HepG2 (cell line): ENCODE results near the gene MYD88. TPM values are rescaled to one million over a fixed set of nuclear protein-coding genes. Genes with fewer than 3 reads are reported as not detected.

Source experiments
- ATAC-seq: fragments of 200-7000 bp; cut with Tn5 transposase; 3 replicates; pipeline ENCODE4 v1.9.1; 2020; ENCODE audit warnings: mild to moderate bottlenecking, moderate library complexity
- BruUV-seq: library from RNA; stranded (reverse); fragments of 400-500 nt; replicated peaks from 2 replicates; lab custom pipeline; 2021; lab: Mats Ljungman, UMichigan
- CTCF ChIA-PET: fragments of 300-600 bp; formaldehyde crosslinking; extraction: SDS; loops from one replicate; lab custom pipeline; 2021; ENCODE audit warnings: low total read pairs, inconsistent platforms, low intra/inter-chr PET ratio; lab: Yijun Ruan, JAX
- POLR2A ChIA-PET: fragments of 350-600 bp; sonication (Branson Sonifier 250); formaldehyde crosslinking; loops from one replicate; lab custom pipeline; 2020; ENCODE audit warnings: antibody characterized with exemption, inconsistent platforms; lab: Yijun Ruan, JAX
- DNase-seq: peaks from one replicate; pipeline ENCODE4 v3.0.0-alpha.2; 2015; ENCODE audit warnings: low spot score
- FAIRE-seq: peaks from 3 replicates; lab custom pipeline; 2011; peaks lifted over from hg19 to GRCh38; lab: Jason Lieb, UNC
- H2AFZ ChIP-seq: one replicate; pipeline ENCODE4 v1.6.1; 2011; ENCODE audit warnings: low read length, inconsistent platforms
- H3K27ac ChIP-seq: fragments of 300-600 bp; 3 replicates; pipeline ENCODE4 v1.8.0; 2011; ENCODE audit warnings: mixed run types, mild to moderate bottlenecking, mixed read lengths, low read length, inconsistent platforms; ENCODE audit not compliant: insufficient read depth; ENCODE audit errors: extremely low read length
- H3K27me3 ChIP-seq, 2 experiments: fragments of 200-600 bp in 1 of 2; 2 replicates in 1 of 2; 3 replicates in 1 of 2; pipeline versions ENCODE4 v1.6.0 to v1.8.0; 2011; ENCODE audit warnings: low read length in 2 of 2, mild to moderate bottlenecking in 2 of 2, moderate library complexity in 2 of 2, inconsistent platforms in 1 of 2; ENCODE audit not compliant: insufficient read depth in 2 of 2, control insufficient read depth in 1 of 2
- H3K36me3 ChIP-seq, 2 experiments: fragments of 200-600 bp in 1 of 2; replicated peaks in 1 of 2; 2 replicates in 1 of 2; 3 replicates in 1 of 2; pipeline versions ENCODE4 v1.5.1 to v1.8.0; 2011; ENCODE audit warnings: low read length in 2 of 2, inconsistent platforms in 1 of 2; ENCODE audit not compliant: insufficient read depth in 2 of 2, control insufficient read depth in 1 of 2
- H3K4me1 ChIP-seq: 2 replicates; pipeline ENCODE4 v1.5.1; 2012; ENCODE audit warnings: low read length, inconsistent platforms; ENCODE audit not compliant: insufficient read depth
- H3K4me2 ChIP-seq: 2 replicates; pipeline ENCODE4 v1.6.0; 2011; ENCODE audit warnings: low read depth, low read length, inconsistent platforms
- H3K4me3 ChIP-seq, 3 experiments: fragments of 200-600 bp in 1 of 3; sonication (generic), shearing (Covaris generic) in 1 of 3; replicated peaks in 1 of 3; 2 replicates each; pipeline ENCODE4 v1.5.1; 2011 to 2016; ENCODE audit warnings: low read length in 3 of 3, inconsistent platforms in 2 of 3, low read depth in 2 of 3, mild to moderate bottlenecking in 2 of 3, control low read depth in 1 of 3, mixed read lengths in 1 of 3; ENCODE audit not compliant: insufficient read depth in 1 of 3
- H3K79me2 ChIP-seq: one replicate; pipeline ENCODE4 v1.6.1; 2011; ENCODE audit warnings: low read length, inconsistent platforms; ENCODE audit not compliant: insufficient read depth
- H3K9ac ChIP-seq: 2 replicates; pipeline ENCODE4 v1.6.0; 2011; ENCODE audit warnings: mild to moderate bottlenecking, low read depth, low read length, inconsistent platforms; ENCODE audit not compliant: insufficient read depth
- H3K9me3 ChIP-seq: 2 replicates; pipeline ENCODE4 v1.5.1; 2012; ENCODE audit warnings: mild to moderate bottlenecking, low read length
- H4K20me1 ChIP-seq: 2 replicates; pipeline ENCODE4 v1.6.0; 2011; ENCODE audit warnings: inconsistent platforms, mild to moderate bottlenecking, low read length, moderate library complexity; ENCODE audit not compliant: insufficient read depth
- NFIB ChIP-seq: sonication (generic); formaldehyde crosslinking; IDR thresholded peaks from 2 replicates; pipeline ENCODE4 v1.9.0; 2021; ENCODE audit warnings: missing genetic modification reagents, mild to moderate bottlenecking, borderline replicate concordance
- PITX1 ChIP-seq: sonication (generic); formaldehyde crosslinking; IDR thresholded peaks from 2 replicates; pipeline ENCODE4 v1.5.1; 2020; ENCODE audit warnings: mild to moderate bottlenecking, missing genetic modification reagents
- ZNF33B ChIP-seq: sonication (generic); formaldehyde crosslinking; IDR thresholded peaks from 2 replicates; pipeline ENCODE4 v1.5.1; 2020; ENCODE audit warnings: mild to moderate bottlenecking, missing genetic modification reagents
- WGBS: methylation state at CpG from one replicate; pipeline ENCODE4 v1.1.6; 2017; ENCODE audit warnings: low lambda C conversion rate; 5-methylcytosine and 5-hydroxymethylcytosine counted together
- in situ Hi-C: cut with HindIII; loops from 2 replicates; pipeline ENCODE4 v1.10.0; 2017; ENCODE audit warnings: low pct_unique_long_range_greater_than_20kb; ENCODE audit not compliant: extremely low pct_ligation_motif_present
- intact Hi-C: fragments of 100-400 bp; cut with micrococcal nuclease; formaldehyde crosslinking; loops from one replicate; pipeline ENCODE4 v1.10.0; 2022; ENCODE audit not compliant: unreplicated experiment
- polyA plus RNA-seq, 8 experiments: library from polyadenylated mRNA; depleted of rRNA in 3 of 8; stranded (reverse) in 7 of 8; unstranded in 1 of 8; fragments of >200 nt; fragmentation: Illumina TruSeq in 4 of 8; extraction: Trizol in 4 of 8; gene quantifications; 2 replicates each; pipeline versions ENCODE4 v1.2.1 to v1.2.3, GENCODE V29; 2011 to 2016; ENCODE audit warnings: low read depth in 4 of 8, missing spikeins in 1 of 8, mixed read lengths in 1 of 8; ENCODE audit not compliant: insufficient read depth in 1 of 8
- total RNA-seq, 5 experiments: library from RNA; depleted of rRNA; stranded (reverse); fragments of >200 nt; fragmentation: Illumina TruSeq; extraction: Trizol; gene quantifications; 2 replicates each; pipeline ENCODE4 v1.2.3, GENCODE V29; 2016; ENCODE audit warnings: low read depth in 1 of 5
- TF ChIP-seq, protein P1 (sequence below): sonication (generic); formaldehyde crosslinking; IDR thresholded peaks from 2 replicates; pipeline ENCODE4 v1.8.0; 2022; ENCODE audit warnings: mild to moderate bottlenecking, missing genetic modification reagents
- TF ChIP-seq, protein P2 (sequence below): sonication (generic); formaldehyde crosslinking; IDR thresholded peaks from 2 replicates; pipeline ENCODE4 v1.8.1; 2022; ENCODE audit warnings: mild to moderate bottlenecking, missing genetic modification reagents

The MYD88 gene
- total and polyA plus RNA-seq, 2 of the 13 experiments (the other 11 are each of a cell fraction or from before 2014, with no cell fraction given) = 7.6 to 32.7 TPM

DNA sequence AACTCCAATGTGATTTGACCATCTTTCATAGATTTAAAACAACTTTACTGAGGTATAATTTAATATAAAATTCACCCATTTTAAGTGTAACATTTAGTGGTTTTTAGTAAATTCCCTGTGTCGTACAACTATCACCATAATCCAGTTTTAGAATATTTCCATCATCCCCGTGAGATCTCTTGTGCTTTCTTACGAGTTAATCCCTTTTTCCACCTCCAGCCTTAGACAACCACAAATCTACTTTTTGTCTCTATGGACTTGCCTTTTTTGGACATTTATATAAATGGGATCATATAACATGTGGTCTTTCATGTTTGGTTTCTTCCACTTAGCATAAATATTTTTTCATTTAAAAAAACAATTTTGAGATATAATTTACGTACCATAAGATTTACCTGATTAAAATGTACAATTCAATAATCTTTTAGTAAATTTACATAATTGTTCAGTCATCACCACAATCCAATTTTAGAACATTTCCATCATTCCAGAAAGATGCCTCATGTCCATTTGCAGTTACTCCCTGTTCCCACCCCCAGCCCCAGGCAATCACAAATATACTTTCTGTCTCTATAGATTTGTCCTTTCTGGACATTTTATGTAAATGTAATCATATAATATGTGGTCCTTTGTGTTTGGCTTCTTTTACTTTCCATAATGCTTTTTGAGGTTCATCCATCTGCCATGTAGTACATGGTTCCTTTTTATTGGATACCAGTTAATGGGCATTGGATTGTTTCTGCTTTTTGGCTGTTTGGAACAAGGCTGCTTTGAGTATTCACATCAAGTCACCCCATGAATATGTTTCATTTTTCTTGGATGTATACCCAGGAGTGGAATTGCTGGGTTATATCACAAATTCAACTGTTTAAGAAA is 29.9 kb downstream of the MYD88 start:
- TF ChIP-seq ZNF33B (CRISPR knock-in tag) (no peak), PITX1 (CRISPR knock-in tag) (no peak), NFIB (CRISPR knock-in tag) (no peak)
- TF ChIP-seq, protein P1, sequence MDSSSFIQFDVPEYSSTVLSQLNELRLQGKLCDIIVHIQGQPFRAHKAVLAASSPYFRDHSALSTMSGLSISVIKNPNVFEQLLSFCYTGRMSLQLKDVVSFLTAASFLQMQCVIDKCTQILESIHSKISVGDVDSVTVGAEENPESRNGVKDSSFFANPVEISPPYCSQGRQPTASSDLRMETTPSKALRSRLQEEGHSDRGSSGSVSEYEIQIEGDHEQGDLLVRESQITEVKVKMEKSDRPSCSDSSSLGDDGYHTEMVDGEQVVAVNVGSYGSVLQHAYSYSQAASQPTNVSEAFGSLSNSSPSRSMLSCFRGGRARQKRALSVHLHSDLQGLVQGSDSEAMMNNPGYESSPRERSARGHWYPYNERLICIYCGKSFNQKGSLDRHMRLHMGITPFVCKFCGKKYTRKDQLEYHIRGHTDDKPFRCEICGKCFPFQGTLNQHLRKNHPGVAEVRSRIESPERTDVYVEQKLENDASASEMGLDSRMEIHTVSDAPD = no peak
- TF ChIP-seq, protein P2, sequence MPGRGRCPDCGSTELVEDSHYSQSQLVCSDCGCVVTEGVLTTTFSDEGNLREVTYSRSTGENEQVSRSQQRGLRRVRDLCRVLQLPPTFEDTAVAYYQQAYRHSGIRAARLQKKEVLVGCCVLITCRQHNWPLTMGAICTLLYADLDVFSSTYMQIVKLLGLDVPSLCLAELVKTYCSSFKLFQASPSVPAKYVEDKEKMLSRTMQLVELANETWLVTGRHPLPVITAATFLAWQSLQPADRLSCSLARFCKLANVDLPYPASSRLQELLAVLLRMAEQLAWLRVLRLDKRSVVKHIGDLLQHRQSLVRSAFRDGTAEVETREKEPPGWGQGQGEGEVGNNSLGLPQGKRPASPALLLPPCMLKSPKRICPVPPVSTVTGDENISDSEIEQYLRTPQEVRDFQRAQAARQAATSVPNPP (CRISPR knock-in tag) = no peak
- BruUV-seq = TSS peak; percentile 39
- Histone ChIP-seq H4K20me1 (peaks cover 21% of the 10 kb centered on the region), H3K4me3 (no peak overlapping the region; a peak in 1 of 6 replicates), H3K4me2 (peak overlapping the region; percentile 86), H3K27me3 (no peaks in the 10 kb centered on the region; a peak in 1 of 5 replicates), H3K36me3 (no peaks in the 10 kb centered on the region; a peak in 1 of 5 replicates), H3K9me3 (no peaks in the 10 kb centered on the region), H3K4me1 (peaks cover 60% of the 10 kb centered on the region), H3K79me2 (peaks cover 76% of the 10 kb centered on the region), H3K9ac (no peak overlapping the region), H2AFZ (no peak overlapping the region), H3K27ac (no peak overlapping the region)
- intact Hi-C loops = no loop called here
- no peak for DNase-seq
- ChIA-PET POLR2A (interaction anchor here (4.0 kb wide), 1 partner anchor 35 kb away, joined by 36 read pairs; no protein-coding TSS in a partner anchor), CTCF (no interaction called here)
- in situ Hi-C loops = no loop called here
- WGBS = 96% methylated on average over 4 of the region's 4 CpGs
- ATAC-seq = no peak
- FAIRE-seq = no peak
